Lower lobe of right lung (tissue), 2 donors: ENCODE data around the gene NEU1. TPM values are rescaled to one million over a fixed set of nuclear protein-coding genes. Genes with fewer than 3 reads are reported as not detected.
A peak's percentile ranks its signal among the peaks of the same experiment; 100 is the strongest.

Experiments
- ATAC-seq, 2 donors: fragments of 200-7000 bp; cut with Tn5 transposase; one replicate each; pipeline ENCODE4 v1.9.1; 2020 to 2022; ENCODE audit warnings: mild to moderate bottlenecking in 2 of 2, moderate library complexity in 2 of 2
- DNase-seq: peaks from one replicate; pipeline ENCODE4 v3.0.0-alpha.2; 2020
- H3K27ac ChIP-seq: fragments of 200-600 bp; one replicate; pipeline ENCODE4 v1.8.0; 2022
- H3K27me3 ChIP-seq: fragments of 200-600 bp; one replicate; pipeline ENCODE4 v1.8.0; 2022; ENCODE audit warnings: low read depth
- H3K36me3 ChIP-seq: fragments of 200-600 bp; one replicate; pipeline ENCODE4 v1.8.0; 2022; ENCODE audit warnings: mild to moderate bottlenecking
- H3K4me1 ChIP-seq: fragments of 200-600 bp; one replicate; pipeline ENCODE4 v1.8.0; 2022
- H3K4me3 ChIP-seq: fragments of 200-600 bp; one replicate; pipeline ENCODE4 v1.8.0; 2022; ENCODE audit warnings: mild to moderate bottlenecking
- H3K9me3 ChIP-seq: fragments of 200-600 bp; one replicate; pipeline ENCODE4 v1.8.0; 2022
- intact Hi-C: fragments of 100-400 bp; cut with DNase I; formaldehyde crosslinking; loops from one replicate; pipeline ENCODE4 v1.11.0; 2022
- total RNA-seq: library from RNA; stranded (reverse); fragmentation: NEBNext Ultra II Directional; extraction: Animal tissue kit (Norgen Biotek cat#: 25700); gene quantifications from one replicate; pipeline ENCODE4 v1.2.1, GENCODE V29; 2021
- TF ChIP-seq, protein P1 (sequence below): fragments of 200-600 bp; IDR thresholded peaks from one replicate; pipeline ENCODE4 v1.8.0; 2022; ENCODE audit warnings: antibody characterized with exemption, mild to moderate bottlenecking
- donor health status: DM: no; HTN: yes; CAD: no; lungs with severe emphysema.

NEU1 gene
- total RNA-seq, 1 donor from 2014 or later = 70.5 TPM

- ATAC-seq (no peak), DNase-seq (no peak)
- no peaks in the 10 kb centered on the region for H3K9me3 ChIP-seq
- no peaks in the 10 kb centered on the region for H3K27me3 ChIP-seq
- TF ChIP-seq, protein P1, sequence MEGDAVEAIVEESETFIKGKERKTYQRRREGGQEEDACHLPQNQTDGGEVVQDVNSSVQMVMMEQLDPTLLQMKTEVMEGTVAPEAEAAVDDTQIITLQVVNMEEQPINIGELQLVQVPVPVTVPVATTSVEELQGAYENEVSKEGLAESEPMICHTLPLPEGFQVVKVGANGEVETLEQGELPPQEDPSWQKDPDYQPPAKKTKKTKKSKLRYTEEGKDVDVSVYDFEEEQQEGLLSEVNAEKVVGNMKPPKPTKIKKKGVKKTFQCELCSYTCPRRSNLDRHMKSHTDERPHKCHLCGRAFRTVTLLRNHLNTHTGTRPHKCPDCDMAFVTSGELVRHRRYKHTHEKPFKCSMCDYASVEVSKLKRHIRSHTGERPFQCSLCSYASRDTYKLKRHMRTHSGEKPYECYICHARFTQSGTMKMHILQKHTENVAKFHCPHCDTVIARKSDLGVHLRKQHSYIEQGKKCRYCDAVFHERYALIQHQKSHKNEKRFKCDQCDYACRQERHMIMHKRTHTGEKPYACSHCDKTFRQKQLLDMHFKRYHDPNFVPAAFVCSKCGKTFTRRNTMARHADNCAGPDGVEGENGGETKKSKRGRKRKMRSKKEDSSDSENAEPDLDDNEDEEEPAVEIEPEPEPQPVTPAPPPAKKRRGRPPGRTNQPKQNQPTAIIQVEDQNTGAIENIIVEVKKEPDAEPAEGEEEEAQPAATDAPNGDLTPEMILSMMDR = no peak
- intact Hi-C loops = no loop called here
- H3K36me3 ChIP-seq = peaks cover 2% of the 10 kb centered on the region
- peaks cover 39% of the 10 kb centered on the region for H3K4me1 ChIP-seq
- peak overlapping the region; percentile 83 for H3K4me3 ChIP-seq
- no peak overlapping the region for H3K27ac ChIP-seq
These were observed 38.3 kb upstream of the NEU1 start for GRCh38 chr6:31900917-31901414.

GRCh38 chr6:31899882-31900722 is 37.5 kb upstream of the NEU1 start:
- H3K4me3 ChIP-seq = no peak overlapping the region
- peaks cover 10% of the 10 kb centered on the region for H3K36me3 ChIP-seq
- no peak for DNase-seq
- H3K27ac ChIP-seq = no peak overlapping the region
- no peaks in the 10 kb centered on the region for H3K27me3 ChIP-seq
- H3K4me1 ChIP-seq = peaks cover 39% of the 10 kb centered on the region
- H3K9me3 ChIP-seq = no peaks in the 10 kb centered on the region
- TF ChIP-seq, protein P1 = no peak
- intact Hi-C loops = no loop called here
- ATAC-seq = no peak

GRCh38 chr6:31899215-31899614 is 36.6 kb upstream of the NEU1 start:
- Histone ChIP-seq H3K27me3 (no peaks in the 10 kb centered on the region), H3K9me3 (no peaks in the 10 kb centered on the region), H3K4me3 (no peak overlapping the region), H3K4me1 (peaks cover 39% of the 10 kb centered on the region), H3K36me3 (peaks cover 19% of the 10 kb centered on the region), H3K27ac (no peak overlapping the region)
- ATAC-seq (no peak), DNase-seq (no peak)
- intact Hi-C loops = no loop called here
- TF ChIP-seq, protein P1 = no peak

- intact Hi-C loops = no loop called here
- TF ChIP-seq, protein P1 = no peak
- Histone ChIP-seq H3K4me1 (peaks cover 39% of the 10 kb centered on the region), H3K9me3 (no peaks in the 10 kb centered on the region), H3K4me3 (peak overlapping the region; percentile 97), H3K27me3 (no peaks in the 10 kb centered on the region), H3K36me3 (peaks cover 26% of the 10 kb centered on the region), H3K27ac (peak overlapping the region; percentile 84)
- DNase-seq (no peak), ATAC-seq (peak in 1 of 2 donors; percentile 59)
These were observed 35.9 kb upstream of the NEU1 start for GRCh38 chr6:31898383-31899011.

DNA sequence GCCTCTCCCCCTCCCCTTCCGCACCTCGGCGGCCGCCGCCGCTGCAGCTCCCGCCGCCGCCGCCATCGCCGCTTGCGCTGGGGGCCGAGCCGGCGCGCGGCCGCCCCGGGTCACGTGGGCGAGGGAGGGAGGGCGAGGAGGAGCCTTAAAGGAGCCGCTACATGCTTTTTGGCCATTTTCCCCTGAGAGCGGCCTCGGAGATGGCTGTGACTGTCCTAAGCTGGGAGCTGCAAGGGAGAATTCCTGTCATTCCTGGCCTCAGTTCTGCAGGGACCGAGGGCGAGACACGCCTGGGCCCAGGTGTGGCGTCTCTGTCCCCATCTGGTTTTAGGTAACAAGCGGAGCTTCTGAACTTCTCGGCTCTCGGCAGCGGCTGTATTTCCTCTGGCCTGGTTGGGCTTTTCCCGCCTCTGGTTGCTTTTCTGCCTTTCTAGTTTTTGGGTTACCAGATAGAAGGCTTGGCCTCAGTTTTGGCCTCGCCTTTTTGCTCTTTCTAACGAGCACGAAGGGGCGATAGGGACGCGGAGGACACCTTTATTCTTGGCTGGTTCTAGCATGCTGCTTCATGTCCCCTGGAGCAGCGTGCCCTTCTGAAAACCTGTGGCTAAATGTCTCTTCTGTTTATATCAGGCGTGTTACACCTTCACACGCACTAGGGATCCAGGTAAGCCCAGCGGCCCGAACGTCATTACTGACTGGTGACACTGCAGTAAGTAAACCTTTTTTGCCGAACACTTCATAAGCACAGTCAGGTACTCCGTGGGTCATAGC is 35.2 kb upstream of the NEU1 start, which contains the start of gene EHMT2:
TSS of gene EHMT2 (minus strand) at position 87 of the 771 bp plus-strand sequence. CDS start at position 66, 21 bp downstream.
- intact Hi-C loops = no loop called here
- Histone ChIP-seq H3K9me3 (no peaks in the 10 kb centered on the region), H3K4me1 (peaks cover 36% of the 10 kb centered on the region), H3K27ac (peak within 1 kb of the TSS; percentile 84), H3K36me3 (peaks cover 33% of the 10 kb centered on the region), H3K4me3 (peak within 1 kb of the TSS; percentile 97), H3K27me3 (no peaks in the 10 kb centered on the region)
- peak; percentile 89 for DNase-seq
- TF ChIP-seq, protein P1 = no peak
- peak; percentile 76 to 83 for ATAC-seq
